D721Med (cell line): ENCODE measurements around the gene XKR7.

Source experiments
- DNase-seq: peaks from one replicate; pipeline ENCODE4 v3.0.0; 2011; ENCODE audit warnings: low spot score; ENCODE audit not compliant: insufficient read length
- FAIRE-seq: peaks from 2 replicates; lab custom pipeline; 2011; peaks lifted over from hg19 to GRCh38; lab: Jason Lieb, UNC
- TF ChIP-seq, protein P1 (sequence below): IDR thresholded peaks from 2 replicates; pipeline ENCODE4 v1.5.1; 2012; ENCODE audit warnings: mild to moderate bottlenecking, control low read depth; ENCODE audit not compliant: insufficient read depth; ENCODE audit errors: missing control alignments

Gene XKR7

DNA sequence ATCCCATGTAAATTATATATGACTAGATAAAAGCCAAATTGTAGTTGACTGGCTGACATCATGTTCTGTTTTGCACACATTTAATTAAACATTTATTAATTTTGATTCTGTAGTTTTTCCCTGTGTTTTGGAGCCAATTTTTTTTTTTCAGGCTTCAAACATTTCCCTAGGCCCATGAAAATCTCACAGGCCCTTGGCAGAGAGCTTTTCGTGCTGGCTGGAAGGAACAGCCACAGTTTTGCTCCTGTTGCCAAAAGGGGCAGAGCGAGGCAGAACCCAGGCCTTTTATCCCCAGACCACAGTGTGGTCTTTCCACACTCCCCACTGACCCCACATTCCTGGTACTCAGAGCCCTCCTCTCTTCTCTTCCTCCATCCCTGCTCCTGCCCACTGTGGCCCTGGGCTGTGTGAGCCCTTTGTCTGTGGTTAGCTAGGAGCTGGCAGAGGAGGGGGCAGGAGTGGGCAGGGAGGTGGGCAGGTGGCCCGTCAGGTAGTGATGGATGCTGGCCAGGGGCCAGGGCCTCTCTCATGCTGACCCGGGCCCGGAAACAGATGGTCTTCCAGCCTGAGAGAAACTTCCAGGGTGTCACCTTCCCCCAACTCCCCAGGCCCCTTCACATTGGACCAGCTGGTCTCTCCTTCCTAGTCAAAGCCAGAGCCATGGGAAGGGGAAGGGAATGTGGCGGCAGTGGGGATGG lies 22.8 kb downstream of the XKR7 start:
- FAIRE-seq (no peak), DNase-seq (no peak)
- TF ChIP-seq, protein P1, sequence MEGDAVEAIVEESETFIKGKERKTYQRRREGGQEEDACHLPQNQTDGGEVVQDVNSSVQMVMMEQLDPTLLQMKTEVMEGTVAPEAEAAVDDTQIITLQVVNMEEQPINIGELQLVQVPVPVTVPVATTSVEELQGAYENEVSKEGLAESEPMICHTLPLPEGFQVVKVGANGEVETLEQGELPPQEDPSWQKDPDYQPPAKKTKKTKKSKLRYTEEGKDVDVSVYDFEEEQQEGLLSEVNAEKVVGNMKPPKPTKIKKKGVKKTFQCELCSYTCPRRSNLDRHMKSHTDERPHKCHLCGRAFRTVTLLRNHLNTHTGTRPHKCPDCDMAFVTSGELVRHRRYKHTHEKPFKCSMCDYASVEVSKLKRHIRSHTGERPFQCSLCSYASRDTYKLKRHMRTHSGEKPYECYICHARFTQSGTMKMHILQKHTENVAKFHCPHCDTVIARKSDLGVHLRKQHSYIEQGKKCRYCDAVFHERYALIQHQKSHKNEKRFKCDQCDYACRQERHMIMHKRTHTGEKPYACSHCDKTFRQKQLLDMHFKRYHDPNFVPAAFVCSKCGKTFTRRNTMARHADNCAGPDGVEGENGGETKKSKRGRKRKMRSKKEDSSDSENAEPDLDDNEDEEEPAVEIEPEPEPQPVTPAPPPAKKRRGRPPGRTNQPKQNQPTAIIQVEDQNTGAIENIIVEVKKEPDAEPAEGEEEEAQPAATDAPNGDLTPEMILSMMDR = no peak

GRCh38 chr20:31991339-31991705 lies 23.4 kb downstream of the XKR7 start:
- TF ChIP-seq, protein P1 = no peak
- no peak for FAIRE-seq
- DNase-seq = no peak

- TF ChIP-seq, protein P1 = no peak
- DNase-seq (no peak), FAIRE-seq (no peak)
These were observed 24.1 kb downstream of the XKR7 start for GRCh38 chr20:31992086-31992485.

- FAIRE-seq (no peak), DNase-seq (no peak)
- TF ChIP-seq, protein P1 = no peak
These were observed 29.0 kb downstream of the XKR7 start for GRCh38 chr20:31996996-31997395.

- DNase-seq = no peak
- TF ChIP-seq, protein P1 = no peak
- no peak for FAIRE-seq
These were observed 30.3 kb downstream of the XKR7 start for GRCh38 chr20:31998246-31998645.

DNA sequence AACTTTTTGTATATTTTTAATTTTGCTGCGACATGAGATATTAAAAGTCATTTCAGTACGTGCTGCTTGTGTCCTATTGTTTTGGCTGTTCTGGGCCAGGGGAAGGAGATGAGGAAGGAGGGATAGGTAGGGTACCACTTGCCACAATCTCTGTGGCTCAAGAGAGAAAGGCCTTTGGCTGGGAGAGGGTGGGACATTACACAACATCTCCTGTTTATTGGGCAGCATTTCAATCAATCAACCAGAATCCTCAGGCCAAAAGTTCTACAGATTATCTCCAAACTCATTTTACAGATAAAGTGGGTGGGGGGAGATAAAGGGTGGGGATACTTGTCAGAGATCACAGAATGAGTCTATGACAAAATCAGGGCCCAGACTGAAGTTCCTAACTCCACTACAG lies 35.4 kb downstream of the XKR7 start:
- FAIRE-seq (no peak), DNase-seq (no peak)
- TF ChIP-seq, protein P1 = no peak

DNA sequence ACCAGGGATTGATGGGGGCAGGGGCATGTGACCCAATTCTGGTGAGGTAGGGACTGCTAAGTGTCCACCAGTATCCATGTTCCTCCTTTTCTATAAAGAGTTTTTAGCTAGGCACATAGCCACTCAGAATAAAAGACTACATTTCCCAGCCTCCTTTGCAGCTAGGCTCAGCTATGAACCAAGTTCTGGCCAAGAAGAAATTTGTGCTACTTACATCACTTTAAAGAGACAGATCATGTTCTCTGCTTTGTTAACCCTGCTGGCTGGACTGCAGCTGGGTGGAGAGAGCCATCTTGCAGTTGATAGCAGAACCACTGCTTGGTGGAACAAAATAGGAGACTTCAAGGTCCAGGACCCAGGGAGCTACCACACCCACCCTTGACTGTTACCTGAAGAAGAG lies 37.0 kb downstream of the XKR7 start:
- DNase-seq = no peak
- no peak for FAIRE-seq
- TF ChIP-seq, protein P1 = no peak
